IMR-90 (cell line): ENCODE measurements around the gene MAML3. TPM values are rescaled to one million over a fixed set of nuclear protein-coding genes. Genes with fewer than 3 reads are reported as not detected.

ENCODE experiments used
- ATAC-seq: fragments of 200-7000 bp; cut with Tn5 transposase; 2 replicates; pipeline ENCODE4 v1.9.1; 2020; ENCODE audit warnings: low read depth, mild to moderate bottlenecking, moderate library complexity
- BruUV-seq: library from RNA; stranded (reverse); fragments of 400-500 nt; replicated peaks from 2 replicates; lab custom pipeline; 2021; lab: Mats Ljungman, UMichigan
- CTCF ChIA-PET: fragments of 300-600 bp; formaldehyde crosslinking; extraction: SDS; loops from one replicate; lab custom pipeline; 2021; ENCODE audit warnings: antibody characterized with exemption; lab: Yijun Ruan, JAX
- POLR2A ChIA-PET: fragments of 300-600 bp; sonication (Branson Sonifier 250); formaldehyde crosslinking; loops from one replicate; lab custom pipeline; 2022; ENCODE audit warnings: antibody characterized with exemption; ENCODE audit not compliant: unreplicated experiment; lab: Charles Lee
- DNase-seq: peaks from one replicate; pipeline ENCODE4 v3.0.0; 2013
- H2AFZ ChIP-seq: replicated peaks from 2 replicates; pipeline ENCODE3; 2013; ENCODE audit warnings: low read length, mild to moderate bottlenecking; ENCODE audit not compliant: poor library complexity
- H2AK5ac ChIP-seq: 2 replicates; pipeline ENCODE4 v1.6.1; 2013; ENCODE audit warnings: low read depth, low read length, inconsistent platforms
- H2AK9ac ChIP-seq: replicated peaks from 2 replicates; pipeline ENCODE3; 2013; ENCODE audit warnings: mild to moderate bottlenecking, low read depth, low read length, moderate library complexity; ENCODE audit not compliant: poor library complexity
- H2BK120ac ChIP-seq: 2 replicates; pipeline ENCODE4 v1.6.1; 2013; ENCODE audit warnings: low read depth, low read length, inconsistent platforms
- H2BK15ac ChIP-seq: 3 replicates; pipeline ENCODE4 v1.6.1; 2013; ENCODE audit warnings: low read depth, low read length, inconsistent platforms
- H2BK20ac ChIP-seq: 2 replicates; pipeline ENCODE4 v1.6.1; 2013; ENCODE audit warnings: low read depth, mild to moderate bottlenecking, inconsistent platforms, low read length, moderate library complexity
- H2BK5ac ChIP-seq: 2 replicates; pipeline ENCODE4 v1.6.1; 2013; ENCODE audit warnings: mild to moderate bottlenecking, low read depth, low read length, inconsistent platforms; ENCODE audit not compliant: poor library complexity, severe bottlenecking
- H3K14ac ChIP-seq: replicated peaks from 2 replicates; pipeline ENCODE4 v1.6.1; 2013; ENCODE audit warnings: low read depth, low read length, inconsistent platforms
- H3K18ac ChIP-seq: 2 replicates; pipeline ENCODE4 v1.6.1; 2013; ENCODE audit warnings: low read depth, low read length, control low read depth
- H3K23ac ChIP-seq: 2 replicates; pipeline ENCODE4 v1.6.1; 2013; ENCODE audit warnings: low read depth, low read length, inconsistent platforms
- H3K27ac ChIP-seq: 2 replicates; pipeline ENCODE4 v1.5.1; 2013; ENCODE audit warnings: mild to moderate bottlenecking, control low read depth, low read length; ENCODE audit not compliant: insufficient read depth
- H3K27me3 ChIP-seq: 2 replicates; pipeline ENCODE4 v1.6.1; 2013; ENCODE audit warnings: low read length; ENCODE audit not compliant: control insufficient read depth, insufficient read depth
- H3K36me3 ChIP-seq: 2 replicates; pipeline ENCODE4 v1.6.1; 2013; ENCODE audit warnings: low read length, mixed read lengths; ENCODE audit not compliant: control insufficient read depth, insufficient read depth
- H3K4ac ChIP-seq: 2 replicates; pipeline ENCODE4 v1.6.1; 2013; ENCODE audit warnings: low read depth, low read length, inconsistent platforms
- H3K4me1 ChIP-seq: 2 replicates; pipeline ENCODE4 v1.6.1; 2013; ENCODE audit warnings: low read length, mixed read lengths; ENCODE audit not compliant: control insufficient read depth, insufficient read depth
- H3K4me2 ChIP-seq: 2 replicates; pipeline ENCODE4 v1.6.1; 2013; ENCODE audit warnings: low read depth, mild to moderate bottlenecking, control low read depth, low read length, moderate library complexity
- H3K4me3 ChIP-seq: 2 replicates; pipeline ENCODE4 v1.5.1; 2013; ENCODE audit warnings: low read depth, mild to moderate bottlenecking, control low read depth, low read length, moderate library complexity; ENCODE audit not compliant: insufficient read depth
- H3K56ac ChIP-seq: 2 replicates; pipeline ENCODE4 v1.6.1; 2013; ENCODE audit warnings: low read length, inconsistent platforms; ENCODE audit not compliant: insufficient read depth; ENCODE audit errors: extremely low read depth
- H3K79me1 ChIP-seq, 2 experiments: 2 replicates each; pipeline ENCODE4 v1.6.1; 2013; ENCODE audit warnings: low read length in 2 of 2, inconsistent platforms in 1 of 2, low read depth in 1 of 2
- H3K9ac ChIP-seq: 2 replicates; pipeline ENCODE4 v1.6.1; 2013; ENCODE audit warnings: low read depth, low read length, control low read depth
- H3K9me1 ChIP-seq: 2 replicates; pipeline ENCODE4 v1.6.1; 2013; ENCODE audit warnings: low read length, inconsistent platforms; ENCODE audit not compliant: insufficient read depth
- H3K9me3 ChIP-seq: 2 replicates; pipeline ENCODE4 v1.6.1; 2013; ENCODE audit warnings: low read length; ENCODE audit not compliant: control insufficient read depth, insufficient read depth
- H4K20me1 ChIP-seq: 2 replicates; pipeline ENCODE4 v1.6.1; 2013; ENCODE audit warnings: low read length, inconsistent platforms; ENCODE audit not compliant: insufficient read depth
- H4K5ac ChIP-seq: 2 replicates; pipeline ENCODE4 v1.6.1; 2013; ENCODE audit warnings: mild to moderate bottlenecking, low read depth, low read length, control low read depth
- H4K8ac ChIP-seq, 2 experiments: 2 replicates each; pipeline ENCODE4 v1.6.1; 2013; ENCODE audit warnings: low read depth in 2 of 2, low read length in 2 of 2, control low read depth in 1 of 2, inconsistent platforms in 1 of 2
- H4K91ac ChIP-seq: 2 replicates; pipeline ENCODE4 v1.6.1; 2013; ENCODE audit warnings: low read depth, low read length, inconsistent platforms; ENCODE audit not compliant: insufficient read depth
- BHLHE40 ChIP-seq: fragments of 150-350 bp; IDR thresholded peaks from 2 replicates; pipeline ENCODE4 v1.6.1; 2016; ENCODE audit warnings: mild to moderate bottlenecking, low read depth, low read length
- CEBPB ChIP-seq: IDR thresholded peaks from 2 replicates; pipeline ENCODE4 v1.6.1; 2012; ENCODE audit warnings: low read depth, low read length, improper control_type of control experiment
- CHD1 ChIP-seq: IDR thresholded peaks from 2 replicates; pipeline ENCODE4 v1.6.1; 2012; ENCODE audit warnings: low read depth, low read length, improper control_type of control experiment
- FOS ChIP-seq: fragments of 150-350 bp; IDR thresholded peaks from 2 replicates; pipeline ENCODE4 v1.6.1; 2016; ENCODE audit warnings: low read depth, low read length
- MAFK ChIP-seq: IDR thresholded peaks from 2 replicates; pipeline ENCODE4 v1.6.1; 2012; ENCODE audit warnings: low read depth, low read length, improper control_type of control experiment
- MXI1 ChIP-seq: IDR thresholded peaks from 2 replicates; pipeline ENCODE4 v1.6.1; 2012; ENCODE audit warnings: low read depth, mild to moderate bottlenecking, low read length, moderate library complexity, borderline replicate concordance
- NFE2L2 ChIP-seq: fragments of 150-350 bp; IDR thresholded peaks from 2 replicates; pipeline ENCODE4 v1.6.1; 2016; ENCODE audit warnings: low read depth, mild to moderate bottlenecking, low read length
- POLR2A ChIP-seq: IDR thresholded peaks from 2 replicates; pipeline ENCODE4 v1.6.1; 2012; ENCODE audit warnings: mild to moderate bottlenecking, low read depth, low read length
- RAD21 ChIP-seq: IDR thresholded peaks from 2 replicates; pipeline ENCODE4 v1.6.1; 2012; ENCODE audit warnings: low read length, improper control_type of control experiment
- SMC3 ChIP-seq: fragments of 150-350 bp; IDR thresholded peaks from 2 replicates; pipeline ENCODE4 v1.6.1; 2016; ENCODE audit warnings: low read depth, mild to moderate bottlenecking, antibody characterized with exemption, low read length, moderate library complexity
- WGBS, 2 experiments: methylation state at CpG; one replicate each; pipeline versions ENCODE4 v1.1.5 to v1.1.7; 2013; ENCODE audit warnings: missing lambda C conversion rate in 2 of 2; ENCODE audit not compliant: insufficient read length in 1 of 2; ENCODE audit errors: extremely low coverage in 2 of 2; 5-methylcytosine and 5-hydroxymethylcytosine counted together
- dilution Hi-C: fragments of 300-500 bp; cut with HindIII; formaldehyde crosslinking; loops from one replicate; pipeline ENCODE4 v1.14.3; 2018; ENCODE audit warnings: low sequenced_read_pairs; ENCODE audit not compliant: unreplicated experiment
- in situ Hi-C: fragments of 300-500 bp; cut with MboI; formaldehyde crosslinking; loops from 3 replicates; pipeline ENCODE4 v1.14.3; 2019; ENCODE audit warnings: low sequenced_read_pairs, inconsistent platforms, mixed read lengths
- intact Hi-C: fragments of 100-400 bp; cut with micrococcal nuclease; formaldehyde crosslinking; loops from 2 replicates; pipeline ENCODE4 v1.10.0; 2022
- polyA plus RNA-seq, 3 experiments: library from polyadenylated mRNA; depleted of rRNA; stranded (reverse); fragments of >200 nt; gene quantifications; 2 replicates each; pipeline ENCODE4 v1.2.3, GENCODE V29; 2012; ENCODE audit warnings: low replicate concordance in 1 of 3
- total RNA-seq: library from RNA; depleted of rRNA; stranded (reverse); fragments of >200 nt; gene quantifications from 2 replicates; pipeline ENCODE4 v1.2.3, GENCODE V29; 2012
- TF ChIP-seq, protein P1 (sequence below): conservative IDR thresholded peaks from 2 replicates; pipeline ENCODE4 v1.5.1; 2012; ENCODE audit warnings: mild to moderate bottlenecking, low read depth, low read length, improper control_type of control experiment
- TF ChIP-seq, protein P2 (sequence below): fragments of 150-350 bp; IDR thresholded peaks from 2 replicates; pipeline ENCODE4 v1.6.1; 2017; ENCODE audit warnings: mild to moderate bottlenecking, antibody characterized with exemption, low read length, low read depth
- TF ChIP-seq, protein P3 (sequence below): fragments of 150-350 bp; IDR thresholded peaks from 2 replicates; pipeline ENCODE4 v1.6.1; 2016; ENCODE audit warnings: low read depth, mild to moderate bottlenecking, low read length, moderate library complexity, borderline replicate concordance

The MAML3 gene
- total and polyA plus RNA-seq, 2 of the 4 experiments (the other 2 are of a cell fraction): 0.90 to 1.7 TPM

- H2AK9ac ChIP-seq: peak overlapping the region; percentile 30
- peak overlapping the region; percentile 65 for H2BK20ac ChIP-seq
- CTCF ChIA-PET: interaction anchor here (0.9 kb wide), 1 partner anchor 24 kb away, joined by 5 read pairs; no protein-coding TSS in a partner anchor
Measured at GRCh38 chr4:139814323-139815015, 339.5 kb downstream of the MAML3 start.

More at GRCh38 chr4:139814323-139815015, 339.5 kb downstream of the MAML3 start:
- in situ Hi-C loops (no loop called here), dilution Hi-C loops (no loop called here), intact Hi-C loops (no loop called here)
- Histone ChIP-seq H2BK15ac (peak overlapping the region; percentile 0; the same call in 1 of the 3 replicates), H4K91ac (no peak overlapping the region), H3K56ac (no peak overlapping the region), H3K27me3 (no peaks in the 10 kb centered on the region), H2BK120ac (peak overlapping the region; percentile 76), H4K20me1 (no peaks in the 10 kb centered on the region), H3K36me3 (no peaks in the 10 kb centered on the region), H3K4me3 (no peak overlapping the region), H2AK5ac (peak overlapping the region; percentile 50; the same call in 1 of the 2 replicates), H3K79me1 (peaks cover 0 to 4% of the 10 kb centered on the region in 2 experiments; a peak in 1 of 4 replicates), H3K9ac (no peak overlapping the region), H3K18ac (no peak overlapping the region), H4K8ac (peak overlapping the region in 1 of 2 experiments; percentile 77; a peak in 1 of 4 replicates), H3K4me2 (peak overlapping the region; percentile 1; the same call in 1 of the 2 replicates), H3K4me1 (peaks cover 6% of the 10 kb centered on the region), H3K27ac (no peak overlapping the region), H3K9me3 (peaks cover 3% of the 10 kb centered on the region), H4K5ac (peak overlapping the region; percentile 3), H2AFZ (peak overlapping the region; percentile 79), H3K14ac (peak overlapping the region; percentile 85), H2BK5ac (no peak overlapping the region), H3K9me1 (peaks cover 6% of the 10 kb centered on the region), H3K4ac (peak overlapping the region; percentile 59), H3K23ac (peak overlapping the region; percentile 48)
- BruUV-seq: no TSS peak
- WGBS, 2 experiments: 0% methylated on average over 1 of the region's 8 CpGs; no CpG with 5 or more reads in 1 of the 2 experiments
- POLR2A ChIA-PET: no interaction called here
- ATAC-seq (no peak), DNase-seq (peak; percentile 41)
- TF ChIP-seq MXI1 (no peak), SMC3 (no peak), CEBPB (no peak), BHLHE40 (no peak), RAD21 (no peak), NFE2L2 (no peak), FOS (no peak), POLR2A (no peak), MAFK (no peak), CHD1 (no peak)
- TF ChIP-seq, protein P1, sequence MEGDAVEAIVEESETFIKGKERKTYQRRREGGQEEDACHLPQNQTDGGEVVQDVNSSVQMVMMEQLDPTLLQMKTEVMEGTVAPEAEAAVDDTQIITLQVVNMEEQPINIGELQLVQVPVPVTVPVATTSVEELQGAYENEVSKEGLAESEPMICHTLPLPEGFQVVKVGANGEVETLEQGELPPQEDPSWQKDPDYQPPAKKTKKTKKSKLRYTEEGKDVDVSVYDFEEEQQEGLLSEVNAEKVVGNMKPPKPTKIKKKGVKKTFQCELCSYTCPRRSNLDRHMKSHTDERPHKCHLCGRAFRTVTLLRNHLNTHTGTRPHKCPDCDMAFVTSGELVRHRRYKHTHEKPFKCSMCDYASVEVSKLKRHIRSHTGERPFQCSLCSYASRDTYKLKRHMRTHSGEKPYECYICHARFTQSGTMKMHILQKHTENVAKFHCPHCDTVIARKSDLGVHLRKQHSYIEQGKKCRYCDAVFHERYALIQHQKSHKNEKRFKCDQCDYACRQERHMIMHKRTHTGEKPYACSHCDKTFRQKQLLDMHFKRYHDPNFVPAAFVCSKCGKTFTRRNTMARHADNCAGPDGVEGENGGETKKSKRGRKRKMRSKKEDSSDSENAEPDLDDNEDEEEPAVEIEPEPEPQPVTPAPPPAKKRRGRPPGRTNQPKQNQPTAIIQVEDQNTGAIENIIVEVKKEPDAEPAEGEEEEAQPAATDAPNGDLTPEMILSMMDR: no peak
- TF ChIP-seq, protein P2, sequence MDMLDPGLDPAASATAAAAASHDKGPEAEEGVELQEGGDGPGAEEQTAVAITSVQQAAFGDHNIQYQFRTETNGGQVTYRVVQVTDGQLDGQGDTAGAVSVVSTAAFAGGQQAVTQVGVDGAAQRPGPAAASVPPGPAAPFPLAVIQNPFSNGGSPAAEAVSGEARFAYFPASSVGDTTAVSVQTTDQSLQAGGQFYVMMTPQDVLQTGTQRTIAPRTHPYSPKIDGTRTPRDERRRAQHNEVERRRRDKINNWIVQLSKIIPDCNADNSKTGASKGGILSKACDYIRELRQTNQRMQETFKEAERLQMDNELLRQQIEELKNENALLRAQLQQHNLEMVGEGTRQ: no peak
- TF ChIP-seq, protein P3, sequence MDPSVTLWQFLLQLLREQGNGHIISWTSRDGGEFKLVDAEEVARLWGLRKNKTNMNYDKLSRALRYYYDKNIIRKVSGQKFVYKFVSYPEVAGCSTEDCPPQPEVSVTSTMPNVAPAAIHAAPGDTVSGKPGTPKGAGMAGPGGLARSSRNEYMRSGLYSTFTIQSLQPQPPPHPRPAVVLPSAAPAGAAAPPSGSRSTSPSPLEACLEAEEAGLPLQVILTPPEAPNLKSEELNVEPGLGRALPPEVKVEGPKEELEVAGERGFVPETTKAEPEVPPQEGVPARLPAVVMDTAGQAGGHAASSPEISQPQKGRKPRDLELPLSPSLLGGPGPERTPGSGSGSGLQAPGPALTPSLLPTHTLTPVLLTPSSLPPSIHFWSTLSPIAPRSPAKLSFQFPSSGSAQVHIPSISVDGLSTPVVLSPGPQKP: no peak
